Aortic smooth muscle cell (primary cell): ENCODE measurements around the gene SHISAL1. TPM values are rescaled to one million over a fixed set of nuclear protein-coding genes. Genes with fewer than 3 reads are reported as not detected.

ENCODE experiments used
- total RNA-seq: library from RNA; depleted of rRNA; stranded (reverse); fragments of >200 nt; gene quantifications from 2 replicates; pipeline ENCODE4 v1.2.3, GENCODE V29; 2014

SHISAL1 gene
- 5.7 and 9.4 TPM in 2 replicates for total RNA-seq

DNA sequence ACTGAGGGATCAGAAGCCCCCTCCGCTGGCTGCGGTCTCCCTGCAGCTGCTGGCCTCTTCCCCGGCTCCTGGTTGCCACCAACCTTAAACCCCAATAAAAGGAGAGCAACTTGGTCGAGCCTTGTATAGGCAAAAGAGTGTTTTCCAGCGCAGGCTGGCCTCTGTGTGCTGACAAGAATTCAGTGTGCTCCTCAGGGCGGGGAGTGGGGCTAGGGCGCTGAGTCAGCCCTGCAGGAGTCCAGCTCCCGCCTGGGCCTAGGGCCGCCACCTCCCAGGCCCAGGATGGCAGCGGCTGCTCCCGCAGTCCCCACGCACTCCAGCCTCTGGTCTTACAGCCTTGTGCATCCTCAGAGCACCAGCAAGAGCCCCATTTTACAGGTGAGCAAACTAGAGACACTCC lies at the start of gene SHISAL1:
Gene SHISAL1 (minus strand): TSS at position 186 of the 400 bp plus-strand sequence. CDS start 12,006 bp downstream, outside the sequence.

Other genes with a start within 250 kb of the SHISAL1 start
- gene PARVG, start 132.0 kb downstream of the SHISAL1 start, total RNA-seq, result 0.06 and 0.13 TPM in 2 replicates
- gene RTL6, start 185.3 kb upstream of the SHISAL1 start, total RNA-seq, result 13.8 and 17.6 TPM in 2 replicates